Fibroblast of mammary gland (primary cell): ENCODE results near the gene CACNA1B.

Experiments
- DNase-seq: peaks from one replicate; pipeline ENCODE4 v3.0.0-alpha.2; 2010; ENCODE audit warnings: low read depth
- H3K4me3 ChIP-seq: 2 replicates; pipeline ENCODE4 v1.5.1; 2011; ENCODE audit warnings: low read depth, mild to moderate bottlenecking, low read length, moderate library complexity; ENCODE audit not compliant: control insufficient read depth
- CTCF ChIP-seq: conservative IDR thresholded peaks from 2 replicates; pipeline ENCODE4 v1.5.1; 2011; ENCODE audit warnings: low read depth, low read length, inconsistent platforms; ENCODE audit not compliant: control insufficient read depth, insufficient read depth

CACNA1B gene

GRCh38 chr9:137891588-137892423, 14.2 kb downstream of the CACNA1B start:
- DNase-seq: no peak
- TF ChIP-seq CTCF: no peak
- H3K4me3 ChIP-seq: no peak overlapping the region

- DNase-seq: no peak
- no peak for TF ChIP-seq CTCF
- no peak overlapping the region for H3K4me3 ChIP-seq
These were observed 15.0 kb downstream of the CACNA1B start for GRCh38 chr9:137892424-137893191.

GRCh38 chr9:137893670-137894069, 16.1 kb downstream of the CACNA1B start:
- DNase-seq: no peak
- H3K4me3 ChIP-seq: no peak overlapping the region
- no peak for TF ChIP-seq CTCF

- no peak overlapping the region for H3K4me3 ChIP-seq
- no peak for TF ChIP-seq CTCF
- no peak for DNase-seq
These were observed 22.2 kb downstream of the CACNA1B start for GRCh38 chr9:137899551-137900360.

- DNase-seq: no peak
- no peak for TF ChIP-seq CTCF
- H3K4me3 ChIP-seq: no peak overlapping the region
These were observed 23.2 kb downstream of the CACNA1B start for GRCh38 chr9:137900584-137901310.

GRCh38 chr9:137902646-137903045, 25.1 kb downstream of the CACNA1B start:
- no peak overlapping the region for H3K4me3 ChIP-seq
- no peak for DNase-seq
- TF ChIP-seq CTCF: no peak
